MV-4-11 (cell line): ENCODE measurements around the gene TSPOAP1.

ENCODE experiments used
- DNase-seq: peaks from one replicate; lab custom pipeline; 2025; lab: John Stamatoyannopoulos, UW

The TSPOAP1 gene

GRCh38 chr17:58328195-58329034 lies at the start of gene TSPOAP1:
Gene TSPOAP1, minus strand, starts transcription at chr17:58328795. Its CDS starts 875 bp downstream, at chr17:58327920.
- DNase-seq: peak; percentile 92

DNA sequence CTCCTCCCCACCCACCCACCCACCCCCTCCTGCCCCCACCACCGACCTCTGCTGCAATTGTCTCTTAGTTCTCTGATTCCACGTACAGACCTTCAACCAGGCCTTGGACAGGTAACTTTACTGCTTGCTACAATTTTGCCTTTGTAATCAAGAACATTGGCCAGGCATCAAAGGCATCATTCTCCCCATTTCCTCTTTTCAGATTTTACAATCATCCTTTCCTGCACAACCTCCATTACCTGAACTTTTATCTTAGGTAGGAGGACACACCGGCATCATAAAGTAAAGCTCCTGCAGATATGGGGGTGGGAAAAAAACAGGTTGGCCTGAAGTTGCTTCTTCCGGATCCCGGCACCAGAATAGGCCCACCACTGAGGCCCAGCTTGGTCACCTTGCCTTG lies 49.1 kb upstream of the TSPOAP1 start:
- DNase-seq: no peak

- DNase-seq: no peak
Measured at GRCh38 chr17:58377093-58377601, 48.6 kb upstream of the TSPOAP1 start.

DNA sequence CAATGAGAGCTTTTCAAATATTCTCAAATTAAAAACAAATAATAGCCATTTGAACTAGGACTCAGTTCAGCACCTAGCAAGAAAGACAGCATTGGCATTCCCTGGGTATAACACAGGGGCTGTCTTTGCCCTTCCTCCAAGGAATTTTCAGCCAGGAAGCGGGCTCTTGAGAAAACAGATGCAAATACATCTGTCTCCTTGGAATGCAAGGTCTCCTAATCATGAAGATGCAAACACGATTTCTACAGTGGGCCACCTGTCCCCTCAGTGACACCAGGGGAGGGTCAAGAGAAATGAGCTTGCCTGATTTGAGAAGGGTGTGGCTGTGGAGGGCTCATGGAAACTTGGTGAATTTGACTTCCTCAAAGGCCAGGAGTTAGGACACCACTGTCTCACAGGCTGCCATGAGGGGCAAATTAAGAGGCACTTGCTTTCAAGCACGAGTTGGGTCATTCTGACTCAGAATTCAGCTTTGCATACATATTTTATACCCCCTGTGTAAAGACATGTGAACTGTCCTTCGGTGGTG lies 47.9 kb upstream of the TSPOAP1 start:
- DNase-seq: peak; percentile 39

DNA sequence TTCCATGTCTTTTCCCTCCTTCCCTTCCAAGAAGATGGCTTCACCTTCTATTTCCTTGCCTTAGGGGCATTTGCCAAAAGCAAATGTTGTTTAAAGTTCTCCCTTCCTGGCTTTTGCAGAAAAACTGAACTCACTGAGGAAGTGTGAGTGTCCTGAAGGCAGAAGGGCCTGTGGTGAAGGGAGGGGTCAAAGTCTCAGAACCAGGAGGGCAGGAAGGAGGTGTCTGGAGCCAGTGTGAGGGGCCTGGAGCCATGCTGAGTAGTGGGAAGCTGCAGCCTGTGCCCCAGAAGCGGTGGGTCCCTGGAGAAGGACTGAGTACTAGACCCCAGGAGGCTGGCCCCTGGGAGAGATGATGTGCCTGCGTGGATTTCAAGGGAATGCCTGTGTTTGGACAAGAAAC lies 47.2 kb upstream of the TSPOAP1 start:
- no peak for DNase-seq

GRCh38 chr17:58375256-58375655 lies 46.7 kb upstream of the TSPOAP1 start:
- no peak for DNase-seq

GRCh38 chr17:58373923-58374322 lies 45.3 kb upstream of the TSPOAP1 start:
- no peak for DNase-seq

GRCh38 chr17:58373003-58373402 lies 44.4 kb upstream of the TSPOAP1 start:
- no peak for DNase-seq

GRCh38 chr17:58371300-58371950 lies 42.8 kb upstream of the TSPOAP1 start:
- no peak for DNase-seq

DNA sequence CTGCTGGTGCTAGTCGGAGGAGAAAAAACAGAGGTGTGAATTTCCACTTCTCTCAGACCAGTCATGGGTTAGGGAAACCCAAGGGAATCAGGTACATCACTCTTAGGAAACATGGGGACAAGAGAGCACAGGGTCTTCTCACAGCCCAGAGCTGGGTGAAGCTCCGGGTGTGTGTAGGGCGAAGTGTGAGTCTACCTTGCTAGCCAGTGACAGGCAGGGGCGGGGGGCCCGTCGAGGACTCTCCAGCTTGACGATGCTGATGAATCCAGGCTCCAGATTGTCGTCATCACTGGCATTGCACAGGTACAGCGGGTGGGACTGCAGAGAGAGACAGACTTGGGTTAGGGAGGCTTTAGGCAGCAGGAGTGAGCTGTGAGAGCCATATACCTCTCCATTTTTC lies 42.1 kb upstream of the TSPOAP1 start:
- DNase-seq: no peak

DNA sequence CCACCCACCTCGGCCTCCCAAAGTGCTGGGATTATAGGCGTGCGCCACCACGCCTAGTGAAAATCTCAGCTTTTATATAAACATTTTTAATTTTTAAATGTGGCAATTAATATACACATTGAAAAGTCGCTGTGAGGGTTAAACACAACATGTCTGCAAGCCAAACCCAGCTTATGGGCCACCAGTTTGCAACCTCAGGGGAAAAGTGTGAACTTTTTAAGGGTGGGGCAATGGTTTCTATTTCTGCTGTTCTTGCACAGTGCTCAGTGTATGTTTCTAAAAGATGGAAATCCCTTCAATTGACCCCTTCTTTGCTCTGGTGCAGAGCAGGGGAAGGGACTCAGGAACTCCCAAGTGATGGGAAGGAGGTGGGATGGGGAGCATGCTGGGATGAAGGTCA lies 41.7 kb upstream of the TSPOAP1 start:
- no peak for DNase-seq

GRCh38 chr17:58369214-58370031 lies 40.8 kb upstream of the TSPOAP1 start:
- DNase-seq: no peak

- DNase-seq: peak; percentile 12
Measured at GRCh38 chr17:58368860-58369213, 40.2 kb upstream of the TSPOAP1 start.

- DNase-seq: no peak
Measured at GRCh38 chr17:58367461-58367860, 38.9 kb upstream of the TSPOAP1 start.

DNA sequence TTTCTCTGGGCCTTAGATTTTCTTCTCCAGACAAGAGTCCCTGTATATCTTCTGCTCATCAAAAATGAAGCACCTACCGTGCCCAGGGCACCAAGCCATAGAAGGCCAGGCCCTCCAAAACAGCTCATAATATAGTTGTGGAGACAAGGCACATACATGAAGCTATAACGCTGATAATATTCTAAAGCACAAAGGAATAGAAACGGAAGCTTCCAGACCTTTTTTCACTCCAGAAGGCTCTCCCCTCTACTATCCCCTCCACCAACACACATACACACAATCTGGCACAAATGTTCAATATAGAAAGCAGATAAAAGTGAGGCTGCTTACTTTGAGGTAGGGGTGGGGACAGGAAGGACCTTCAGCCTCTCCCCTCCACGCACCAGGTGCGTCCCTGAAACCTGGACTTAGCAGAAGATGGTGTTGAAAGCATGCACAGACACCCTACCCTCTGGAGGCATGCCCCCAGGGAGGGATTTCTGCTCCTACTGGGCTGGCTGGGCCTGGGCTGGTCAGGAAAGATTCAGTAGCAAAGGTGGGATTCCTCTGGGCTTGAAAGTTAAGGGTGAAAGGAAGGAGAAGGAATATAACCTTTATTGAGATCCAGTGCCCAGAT lies 37.5 kb upstream of the TSPOAP1 start:
- DNase-seq: no peak

DNA sequence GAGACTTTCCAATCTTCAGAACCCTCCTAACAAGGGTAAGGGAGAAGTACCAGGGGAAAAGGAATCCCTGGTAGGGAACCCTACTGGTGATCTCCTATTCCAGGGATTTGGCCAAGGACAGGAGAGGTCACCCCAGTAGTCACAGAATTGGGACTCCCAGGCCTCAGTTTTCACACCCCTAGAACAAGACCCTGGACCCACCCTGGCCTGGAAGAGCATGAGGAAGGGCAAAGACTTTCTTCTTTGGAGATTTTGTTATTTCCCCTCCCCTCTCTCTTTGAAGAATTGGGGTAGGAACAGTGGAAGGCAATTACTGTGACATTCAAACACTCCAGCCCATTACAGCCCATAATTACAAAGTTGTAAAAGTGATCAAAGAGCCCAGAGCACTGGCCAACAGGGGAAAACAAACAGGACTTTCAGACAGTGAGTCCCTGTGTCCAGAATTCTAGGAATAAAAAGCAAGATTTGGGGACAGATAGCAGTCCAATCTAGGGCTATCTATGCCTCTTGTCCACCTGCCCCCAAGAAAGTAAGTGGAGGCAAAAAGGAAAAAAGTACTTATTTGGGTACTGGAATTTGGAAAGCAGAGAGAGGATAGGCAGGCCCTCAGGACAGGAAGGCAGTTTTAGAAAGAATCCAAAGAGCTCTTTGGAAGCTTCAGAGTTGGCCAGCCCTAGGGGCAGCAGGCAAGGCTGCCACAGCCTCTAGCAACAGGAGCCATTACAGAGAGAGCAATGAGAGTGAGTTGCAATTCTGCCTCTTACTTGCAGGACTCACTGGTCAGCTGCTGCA lies 36.8 kb upstream of the TSPOAP1 start:
- no peak for DNase-seq

DNA sequence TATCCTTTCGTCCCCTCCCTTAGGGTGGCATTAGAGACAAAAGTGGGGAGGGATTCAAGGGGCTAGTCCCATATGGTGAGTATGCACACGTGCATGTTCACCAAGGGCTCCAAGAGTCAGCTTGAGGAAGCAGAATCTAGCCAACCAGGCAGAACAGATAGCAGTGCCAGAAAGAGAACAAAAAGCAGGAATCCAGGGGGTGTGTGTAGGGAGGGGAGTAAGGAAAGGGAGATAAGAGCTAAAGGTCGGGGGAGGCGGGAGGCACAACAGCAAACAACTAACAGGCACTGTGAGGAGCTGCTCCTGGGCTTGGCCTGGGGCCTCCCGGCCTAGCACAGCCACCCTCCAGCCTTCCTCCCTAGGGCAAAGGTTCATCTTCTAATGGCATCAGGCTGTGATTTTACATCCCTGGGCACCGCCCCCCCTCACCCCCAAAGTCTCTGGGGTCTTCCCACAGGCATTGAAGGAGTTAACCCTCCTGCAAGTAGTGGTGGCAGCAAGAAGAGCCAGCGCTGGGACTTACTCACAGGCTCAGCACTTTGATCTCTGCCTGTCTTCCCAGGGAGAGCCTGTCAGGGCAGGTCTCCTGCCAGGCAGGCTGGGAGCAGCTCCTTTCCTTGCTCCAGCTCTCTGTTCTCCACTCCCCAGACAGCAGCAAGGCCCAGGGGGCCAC lies 35.8 kb upstream of the TSPOAP1 start:
- DNase-seq: no peak

DNA sequence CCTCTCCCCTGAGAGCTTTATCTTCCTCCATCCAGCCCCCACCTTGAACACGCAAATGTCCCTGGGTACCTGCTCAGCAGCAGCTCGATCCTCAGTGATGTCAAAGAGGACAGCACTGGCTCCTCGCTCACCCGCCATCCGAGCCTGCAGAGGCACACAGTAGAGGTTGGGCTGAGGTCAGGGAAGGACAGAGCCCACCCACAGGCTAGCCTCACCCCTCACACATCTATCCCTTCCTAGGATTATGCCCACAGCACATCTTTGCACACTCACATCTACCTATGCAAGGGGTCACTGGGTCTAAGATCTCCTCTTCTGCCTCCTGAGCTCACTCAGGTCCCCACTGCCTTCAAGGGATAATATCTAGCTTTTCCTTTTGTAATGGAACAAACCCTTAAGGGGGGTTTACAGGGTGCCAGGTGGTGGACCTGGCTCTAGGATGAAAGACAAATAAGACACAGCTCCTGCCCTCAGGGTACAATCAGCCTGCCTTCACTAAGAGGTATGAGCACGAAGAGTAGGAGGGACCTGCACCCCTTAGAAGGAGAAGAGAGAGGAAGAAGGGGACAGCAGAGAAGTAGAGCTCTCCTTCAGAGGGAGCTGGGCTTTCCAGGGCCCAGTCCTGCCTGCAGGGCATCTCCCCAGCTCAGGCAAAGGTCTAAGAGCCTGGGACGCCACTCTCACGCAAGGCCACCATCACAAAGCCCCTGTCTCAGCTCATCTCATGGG lies 35.0 kb upstream of the TSPOAP1 start:
- no peak for DNase-seq

GRCh38 chr17:58362368-58363014 lies 33.9 kb upstream of the TSPOAP1 start:
- no peak for DNase-seq
